KOPT-K1 (cell line): ENCODE data around the gene CRTAC1.

Experiments
- H3K27ac ChIP-seq: fragments of 200-600 bp; sonication (generic); 2 replicates; pipeline ENCODE4 v1.5.1; 2016; ENCODE audit warnings: antibody characterized with exemption, mild to moderate bottlenecking, low read depth, low read length; ENCODE audit not compliant: poor library complexity, severe bottlenecking
- H3K36me3 ChIP-seq: fragments of 200-600 bp; sonication (generic); 2 replicates; pipeline ENCODE4 v1.5.1; 2017; ENCODE audit warnings: antibody characterized with exemption, mild to moderate bottlenecking, low read length, moderate library complexity; ENCODE audit not compliant: insufficient read depth
- H3K9me3 ChIP-seq: fragments of 200-600 bp; sonication (generic); 2 replicates; pipeline ENCODE4 v1.5.1; 2017; ENCODE audit warnings: antibody characterized with exemption, low read length, mild to moderate bottlenecking; ENCODE audit not compliant: insufficient read depth, poor library complexity, severe bottlenecking

Gene CRTAC1

GRCh38 chr10:98039690-98040381 lies 9.4 kb upstream of the CRTAC1 start:
- Histone ChIP-seq H3K9me3 (no peaks in the 10 kb centered on the region), H3K27ac (no peak overlapping the region), H3K36me3 (no peaks in the 10 kb centered on the region)

GRCh38 chr10:98038288-98038687 lies 7.9 kb upstream of the CRTAC1 start:
- no peaks in the 10 kb centered on the region for H3K36me3 ChIP-seq
- H3K9me3 ChIP-seq: no peaks in the 10 kb centered on the region
- H3K27ac ChIP-seq: no peak overlapping the region

- H3K27ac ChIP-seq: no peak overlapping the region
- no peaks in the 10 kb centered on the region for H3K9me3 ChIP-seq
Measured at GRCh38 chr10:98035599-98035998, 5.2 kb upstream of the CRTAC1 start.

GRCh38 chr10:98033515-98033914 lies 3.1 kb upstream of the CRTAC1 start:
- H3K9me3 ChIP-seq: no peaks in the 10 kb centered on the region
- no peak overlapping the region for H3K27ac ChIP-seq
- H3K36me3 ChIP-seq: no peaks in the 10 kb centered on the region

More at GRCh38 chr10:98035599-98035998, 5.2 kb upstream of the CRTAC1 start:
- no peaks in the 10 kb centered on the region for H3K36me3 ChIP-seq

GRCh38 chr10:98031440-98031839 lies 1.0 kb upstream of the CRTAC1 start:
- Histone ChIP-seq H3K36me3 (no peaks in the 10 kb centered on the region), H3K27ac (no peak overlapping the region), H3K9me3 (no peaks in the 10 kb centered on the region)

GRCh38 chr10:98030991-98031431 lies 590 bp upstream of the CRTAC1 start:
- Histone ChIP-seq H3K9me3 (no peaks in the 10 kb centered on the region), H3K36me3 (no peaks in the 10 kb centered on the region), H3K27ac (no peak overlapping the region)

GRCh38 chr10:98029149-98030092 lies 1.0 kb downstream of the CRTAC1 start:
- no peaks in the 10 kb centered on the region for H3K36me3 ChIP-seq
- H3K9me3 ChIP-seq: no peaks in the 10 kb centered on the region

GRCh38 chr10:98028168-98028770 lies 2.2 kb downstream of the CRTAC1 start:
- no peaks in the 10 kb centered on the region for H3K36me3 ChIP-seq

More at GRCh38 chr10:98029149-98030092, 1.0 kb downstream of the CRTAC1 start:
- H3K27ac ChIP-seq: no peak overlapping the region

GRCh38 chr10:98023024-98023423 lies 7.4 kb downstream of the CRTAC1 start:
- H3K36me3 ChIP-seq: no peaks in the 10 kb centered on the region
- H3K27ac ChIP-seq: no peak overlapping the region
- H3K9me3 ChIP-seq: no peaks in the 10 kb centered on the region

More at GRCh38 chr10:98028168-98028770, 2.2 kb downstream of the CRTAC1 start:
- no peak overlapping the region for H3K27ac ChIP-seq
- H3K9me3 ChIP-seq: no peaks in the 10 kb centered on the region

- Histone ChIP-seq H3K9me3 (no peaks in the 10 kb centered on the region), H3K36me3 (no peaks in the 10 kb centered on the region), H3K27ac (no peak overlapping the region)
Measured at GRCh38 chr10:98020784-98021183, 9.6 kb downstream of the CRTAC1 start.

GRCh38 chr10:98020254-98020653 lies 10.2 kb downstream of the CRTAC1 start:
- H3K36me3 ChIP-seq: no peaks in the 10 kb centered on the region
- no peak overlapping the region for H3K27ac ChIP-seq
- no peaks in the 10 kb centered on the region for H3K9me3 ChIP-seq

GRCh38 chr10:98019784-98020183 lies 10.6 kb downstream of the CRTAC1 start:
- Histone ChIP-seq H3K36me3 (no peaks in the 10 kb centered on the region), H3K27ac (no peak overlapping the region), H3K9me3 (no peaks in the 10 kb centered on the region)

GRCh38 chr10:98016772-98017475 lies 13.5 kb downstream of the CRTAC1 start:
- H3K36me3 ChIP-seq: no peaks in the 10 kb centered on the region
- no peaks in the 10 kb centered on the region for H3K9me3 ChIP-seq
- no peak overlapping the region for H3K27ac ChIP-seq

- H3K36me3 ChIP-seq: no peaks in the 10 kb centered on the region
- H3K27ac ChIP-seq: no peak overlapping the region
- H3K9me3 ChIP-seq: no peaks in the 10 kb centered on the region
Measured at GRCh38 chr10:98013776-98014175, 16.6 kb downstream of the CRTAC1 start.
